Glomerular visceral epithelial cell (primary cell): Measurements from ENCODE around the gene DIPK1B.
"Not testable (repeated sequence)": the region's sequence is repeated elsewhere in the genome, so short reads cannot be mapped to it uniquely, and the experiment has no call there.

Experiments
- DNase-seq: peaks from one replicate; pipeline ENCODE4 v3.0.0-alpha.2; 2016; ENCODE audit errors: extremely low spot score

Gene DIPK1B

GRCh38 chr9:136698635-136699246, 13.6 kb upstream of the DIPK1B start:
- DNase-seq = no peak

DNA sequence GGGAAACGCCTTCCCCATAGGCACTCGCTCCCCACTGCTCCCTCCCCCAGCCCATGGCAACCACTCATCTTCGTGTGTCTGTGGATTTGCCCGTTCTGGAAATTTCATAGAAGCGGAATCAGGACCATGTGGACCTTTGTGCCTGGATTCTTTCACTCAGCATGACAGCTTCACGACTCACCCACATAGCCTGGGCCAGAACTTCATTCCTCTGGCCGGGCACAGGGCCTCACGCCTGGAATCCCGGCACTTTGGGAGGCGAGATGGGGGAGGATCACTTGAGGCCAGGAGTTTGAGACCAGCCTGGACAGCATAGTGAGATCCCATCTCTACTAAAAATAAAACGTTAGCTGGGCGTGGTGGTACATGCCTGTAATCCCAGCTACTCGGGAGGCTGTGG, 12.1 kb upstream of the DIPK1B start:
- DNase-seq = no peak

DNA sequence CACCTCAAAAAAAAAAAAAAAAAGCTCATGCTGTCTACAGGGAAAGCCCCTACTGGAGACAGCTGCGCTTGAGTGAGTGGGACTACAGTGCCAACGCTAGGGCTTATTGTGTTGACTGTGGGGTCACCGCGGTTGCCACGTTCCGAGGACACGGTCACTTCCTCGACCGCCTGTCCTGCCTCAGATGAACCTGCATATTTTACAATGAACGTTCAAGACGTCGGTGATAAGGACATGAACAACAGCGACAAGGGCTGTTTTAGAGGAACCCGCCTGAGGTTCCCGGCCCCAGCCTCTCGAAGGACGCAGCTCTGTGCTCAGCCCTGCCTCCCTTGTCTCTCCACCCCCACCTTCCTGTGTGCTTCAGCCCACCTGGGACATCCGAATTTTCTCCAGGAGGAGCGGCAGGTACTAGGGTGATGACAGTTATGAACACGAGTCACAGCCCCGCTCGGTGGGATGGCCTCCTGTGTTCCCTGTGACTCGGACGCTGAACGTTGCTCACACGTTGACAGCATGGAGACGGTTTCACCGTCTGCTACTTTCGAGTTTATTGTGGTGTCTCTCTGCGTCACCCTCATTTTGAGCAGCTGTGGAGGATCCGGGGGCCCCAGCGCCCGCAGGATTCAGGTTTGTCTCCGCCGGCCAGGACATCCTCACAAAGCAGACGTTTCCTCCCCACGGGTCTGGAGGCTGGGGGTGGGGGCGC, 11.3 kb upstream of the DIPK1B start:
- DNase-seq = peak; percentile 25

DNA sequence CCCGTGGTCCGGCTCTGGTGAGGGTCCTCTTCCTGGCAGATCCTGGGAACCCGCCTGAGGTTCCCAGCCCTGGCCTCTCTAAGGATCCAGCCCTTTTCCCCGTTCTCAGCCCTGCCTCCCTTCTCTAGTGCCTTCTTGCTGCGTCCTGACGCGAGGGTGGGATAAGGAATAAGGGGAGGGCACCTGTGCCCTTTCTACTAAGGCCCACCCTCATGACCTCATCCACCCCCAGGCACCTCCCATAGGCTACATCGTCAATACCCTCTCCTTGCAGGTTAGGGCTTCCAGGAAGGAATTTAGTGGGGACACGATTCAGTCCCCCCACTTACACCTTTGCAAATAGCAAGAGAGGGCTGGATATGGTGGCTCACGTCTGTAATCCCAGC, 10.7 kb upstream of the DIPK1B start:
- DNase-seq = no peak

- no peak for DNase-seq
Measured at GRCh38 chr9:136703276-136703860, 9.0 kb upstream of the DIPK1B start.

- not testable (repeated sequence) for DNase-seq
Measured at GRCh38 chr9:136704741-136705140, 7.6 kb upstream of the DIPK1B start.

DNA sequence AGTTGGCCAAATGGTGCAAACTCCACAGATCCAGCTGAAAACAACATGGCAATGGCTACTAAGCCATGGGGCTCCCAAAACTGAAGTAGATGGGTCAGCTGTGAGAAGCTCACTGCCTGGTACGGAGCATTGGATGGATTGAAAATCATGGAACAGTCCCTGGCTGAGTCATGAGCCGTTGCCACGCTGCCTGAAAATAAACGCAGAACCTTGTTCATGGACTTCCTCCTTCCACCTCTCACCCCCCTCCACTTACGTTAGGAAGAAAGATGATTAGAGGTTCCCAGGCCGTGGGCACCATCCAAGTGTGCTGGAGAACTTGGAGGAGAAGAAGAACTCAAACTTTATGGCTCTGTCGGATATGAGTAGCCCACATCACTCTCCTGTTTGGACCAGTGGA, 6.8 kb upstream of the DIPK1B start:
- DNase-seq = no peak

DNA sequence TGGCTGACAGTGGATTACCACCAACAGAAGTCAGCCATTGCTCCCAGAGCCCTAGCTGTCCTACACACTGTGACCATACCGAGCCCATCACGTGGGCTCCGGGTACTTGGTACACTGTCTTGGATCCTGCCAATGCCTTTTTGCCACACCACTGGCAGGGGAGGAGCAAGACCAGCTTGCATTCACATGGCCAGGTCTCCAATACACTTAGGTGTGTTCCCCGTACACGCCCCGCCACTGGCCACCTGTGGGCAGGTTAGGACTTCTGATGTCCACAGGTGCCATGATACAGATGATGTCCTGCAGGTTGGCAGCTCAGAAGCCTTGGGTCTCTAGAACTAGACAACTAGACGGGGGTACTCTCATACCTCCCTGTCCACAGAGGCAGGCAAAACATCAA, 5.4 kb upstream of the DIPK1B start:
- DNase-seq = no peak

- no peak for DNase-seq
Measured at GRCh38 chr9:136707849-136708517, 4.4 kb upstream of the DIPK1B start.

- DNase-seq = no peak
Measured at GRCh38 chr9:136709454-136710109, 2.8 kb upstream of the DIPK1B start.

- no peak for DNase-seq
Measured at GRCh38 chr9:136710543-136710942, 1.8 kb upstream of the DIPK1B start.

DNA sequence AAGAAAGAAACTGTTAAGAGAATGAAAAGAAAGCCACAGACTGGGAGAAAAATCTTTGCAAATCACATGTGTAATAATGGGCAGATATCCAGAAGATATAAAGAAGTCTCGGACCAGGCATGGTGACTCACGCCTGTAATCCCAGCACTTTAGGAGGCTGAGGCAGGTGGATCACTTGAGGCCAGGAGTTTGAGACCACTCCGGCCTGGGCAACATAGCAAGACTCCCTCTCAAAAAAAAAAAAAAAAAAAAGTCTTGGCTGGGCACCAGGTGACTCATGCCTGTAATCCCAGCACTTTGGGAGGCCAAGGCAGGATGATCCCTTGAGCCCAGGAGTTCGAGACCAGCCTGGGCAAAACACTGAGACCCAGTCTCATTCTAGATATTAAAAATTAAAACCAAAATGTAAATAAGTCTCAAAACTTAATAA, 1.1 kb upstream of the DIPK1B start:
- DNase-seq = peak; percentile 37

DNA sequence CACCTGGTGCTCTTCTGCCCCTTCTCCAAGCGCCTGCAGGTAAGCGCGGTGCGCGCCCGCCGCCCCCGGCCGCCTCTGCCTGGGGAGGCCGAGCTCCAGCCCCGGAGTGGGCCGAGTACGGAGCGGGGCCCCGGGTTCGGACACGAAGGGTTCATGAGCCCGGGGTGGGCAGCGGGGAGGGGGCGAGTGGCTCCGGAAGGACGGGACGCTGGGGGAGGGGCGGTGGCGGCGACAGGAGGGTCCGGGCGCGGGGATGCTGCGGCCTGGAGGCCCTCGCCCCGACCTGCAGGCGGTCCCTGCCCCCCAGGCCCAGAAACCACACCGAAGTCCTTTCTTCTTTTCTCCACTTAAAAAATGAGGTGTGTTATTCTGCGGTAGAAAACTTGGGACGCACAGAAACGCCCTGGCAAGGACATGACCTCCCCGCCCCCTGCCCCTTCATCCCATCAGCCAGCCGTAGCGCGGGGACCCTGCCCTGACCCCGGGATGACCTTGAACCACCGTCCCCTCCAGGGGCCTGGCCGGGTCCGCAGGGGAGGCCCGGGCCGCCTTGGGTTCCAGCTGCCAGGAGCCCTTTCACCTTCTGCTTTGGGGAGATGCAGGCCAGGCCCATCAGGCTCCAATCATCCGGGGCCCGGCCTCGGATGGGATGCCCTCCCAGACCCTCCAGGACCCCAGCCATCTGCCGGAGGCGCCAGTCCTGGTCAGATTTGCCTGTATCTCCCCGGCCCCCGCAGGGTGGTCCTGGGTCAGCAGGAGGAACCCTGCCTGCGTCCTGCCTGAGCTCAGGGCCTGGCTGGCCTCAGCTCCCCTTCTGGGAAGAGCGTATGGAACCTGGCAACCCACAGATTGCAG, 545 bp downstream of the DIPK1B start:
- no peak for DNase-seq

DNA sequence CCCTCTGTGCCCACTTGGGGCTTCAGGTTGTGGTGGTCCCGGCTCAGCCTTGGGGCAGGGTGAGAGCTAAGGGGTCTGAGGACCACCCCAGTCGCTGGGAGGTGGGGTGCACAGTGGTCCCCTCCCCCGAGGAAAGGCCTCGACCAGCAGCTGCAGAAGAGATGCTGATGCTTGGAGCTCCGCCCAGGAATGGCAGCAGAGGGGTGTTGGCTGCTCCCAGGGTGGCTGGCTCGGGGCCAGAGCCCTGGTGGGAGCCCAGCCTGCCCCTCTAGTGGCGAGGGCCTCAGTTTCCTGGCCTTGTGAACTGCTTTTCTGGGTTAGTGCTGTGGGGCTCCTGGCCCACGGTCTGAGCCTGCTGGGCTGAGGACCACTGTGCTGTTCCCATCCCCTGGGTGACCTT, 1.2 kb downstream of the DIPK1B start:
- DNase-seq = no peak

GRCh38 chr9:136714096-136714892, 1.9 kb downstream of the DIPK1B start:
- DNase-seq = no peak

GRCh38 chr9:136714893-136715274, 2.5 kb downstream of the DIPK1B start:
- no peak for DNase-seq

DNA sequence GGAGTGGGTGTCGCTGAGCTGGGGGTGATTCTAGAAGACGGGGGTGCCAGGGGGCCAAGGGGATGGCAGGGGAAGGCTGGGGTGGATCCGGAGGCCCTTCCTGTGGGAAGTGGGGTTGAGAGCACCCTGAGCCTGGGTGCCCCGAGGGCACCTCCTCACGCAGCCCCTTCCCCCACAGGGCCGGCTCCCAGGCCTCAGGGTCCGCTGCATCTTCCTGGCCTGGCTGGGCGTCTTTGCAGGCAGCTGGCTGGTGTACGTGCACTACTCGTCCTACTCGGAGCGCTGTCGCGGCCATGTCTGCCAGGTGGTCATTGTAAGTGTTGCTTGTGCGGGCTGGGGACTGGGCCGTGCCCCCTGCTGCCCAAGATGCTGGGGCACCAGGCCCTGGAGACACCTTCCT, 5.0 kb downstream of the DIPK1B start:
- no peak for DNase-seq

- no peak for DNase-seq
Measured at GRCh38 chr9:136718345-136719194, 6.2 kb downstream of the DIPK1B start.

DNA sequence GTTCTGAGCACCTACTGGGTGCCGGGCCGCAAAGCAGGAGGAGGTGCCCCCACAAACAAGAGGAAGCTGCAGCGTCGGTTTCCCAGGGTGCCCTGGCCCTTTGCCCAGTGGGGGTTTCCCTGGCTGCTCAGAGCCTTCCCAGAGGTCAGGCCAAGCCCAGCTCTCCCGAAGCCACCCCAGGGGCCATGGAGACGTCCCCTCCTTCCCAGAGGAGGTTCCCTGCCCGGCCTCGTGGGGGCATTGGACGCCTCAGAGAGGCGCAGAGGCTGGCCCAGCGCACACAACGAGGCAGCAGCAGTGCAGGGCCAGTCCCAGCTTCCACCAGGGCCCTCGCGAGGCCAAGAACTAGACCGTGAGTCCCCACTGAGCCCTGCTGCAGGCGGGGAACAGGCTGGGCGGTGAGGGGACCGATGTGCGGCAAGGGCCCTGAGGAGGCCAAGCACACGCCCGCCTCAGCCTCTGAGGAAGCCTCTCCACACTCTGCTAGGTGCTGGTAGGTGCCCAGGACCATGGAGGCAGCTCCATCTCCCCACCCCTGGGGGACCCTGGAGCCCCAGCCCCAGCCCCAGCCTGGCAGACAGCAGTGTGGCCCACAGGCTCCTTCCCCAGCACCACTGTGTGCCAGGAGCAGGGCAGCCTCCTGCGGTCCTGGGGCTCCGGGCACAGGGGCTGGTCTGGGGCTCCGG, 7.0 kb downstream of the DIPK1B start:
- peak; percentile 40 for DNase-seq
